ENCODE measurements around the gene TPP1.

Gene TPP1

DNA sequence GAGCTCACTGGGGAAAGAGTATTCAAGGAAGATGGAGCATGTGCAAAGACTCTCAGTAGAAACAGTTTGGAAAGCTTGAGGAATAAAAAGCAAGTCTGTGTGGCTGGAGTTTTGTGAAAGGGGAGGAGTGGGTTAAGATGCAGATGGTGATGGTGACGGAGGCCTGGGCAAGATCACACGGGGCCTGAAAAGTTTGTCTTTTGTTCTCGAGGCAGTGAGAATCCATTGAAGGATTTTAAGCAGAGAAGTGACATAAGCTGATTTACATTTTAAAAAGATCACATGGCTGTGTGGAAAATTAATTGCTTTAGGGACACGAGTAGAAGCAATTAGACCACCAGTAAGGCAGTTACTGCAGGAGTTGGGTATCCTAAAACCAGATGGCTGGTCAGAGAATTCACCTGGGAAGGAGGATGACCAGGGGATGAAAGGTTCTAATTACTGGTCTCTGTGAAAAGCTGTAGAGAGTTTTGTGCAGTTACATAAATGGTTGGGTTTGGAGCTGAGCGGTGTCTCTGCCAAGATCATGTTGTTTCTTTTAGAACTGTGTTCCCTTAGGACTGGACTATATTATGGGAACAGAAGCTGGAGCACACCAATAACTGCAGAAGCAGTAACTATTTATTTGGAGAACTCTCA, 22.9 kb downstream of the TPP1 start:
- H3K36me3 ChIP-seq = peaks cover 58% of the 10 kb centered on the region

DNA sequence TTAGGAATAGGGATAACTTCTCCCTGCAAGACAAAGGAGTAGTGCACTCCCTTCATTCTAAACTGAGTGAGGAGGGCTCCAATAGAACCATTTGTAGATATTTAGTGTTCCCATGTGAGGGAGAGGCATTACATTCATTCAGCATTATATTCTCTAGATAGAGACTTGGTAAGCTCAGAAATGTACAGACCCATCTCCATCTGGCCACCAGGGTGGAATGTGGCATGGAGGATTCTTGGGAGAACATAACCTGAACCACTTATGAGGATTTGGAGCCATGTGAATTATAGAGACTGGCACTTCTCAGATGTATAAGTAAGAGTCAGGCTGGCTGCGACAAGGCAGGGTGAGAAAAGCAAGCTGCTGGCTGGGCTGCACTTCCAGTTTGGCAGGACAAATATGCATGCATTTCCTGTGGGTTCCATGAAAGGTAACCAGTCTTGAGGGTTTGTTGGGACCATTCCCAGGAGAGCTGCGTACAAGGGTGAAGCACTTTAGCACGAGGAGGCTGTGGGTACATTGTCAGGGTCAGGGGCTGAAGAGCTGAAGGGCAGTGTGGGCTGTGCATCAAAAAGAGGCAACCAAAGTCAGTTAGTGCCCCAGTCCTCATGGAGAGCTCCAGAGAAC, 25.0 kb downstream of the TPP1 start:
- no peaks in the 10 kb centered on the region for H3K27me3 ChIP-seq
- H3K9me3 ChIP-seq = no peaks in the 10 kb centered on the region
- TF ChIP-seq, protein P1, sequence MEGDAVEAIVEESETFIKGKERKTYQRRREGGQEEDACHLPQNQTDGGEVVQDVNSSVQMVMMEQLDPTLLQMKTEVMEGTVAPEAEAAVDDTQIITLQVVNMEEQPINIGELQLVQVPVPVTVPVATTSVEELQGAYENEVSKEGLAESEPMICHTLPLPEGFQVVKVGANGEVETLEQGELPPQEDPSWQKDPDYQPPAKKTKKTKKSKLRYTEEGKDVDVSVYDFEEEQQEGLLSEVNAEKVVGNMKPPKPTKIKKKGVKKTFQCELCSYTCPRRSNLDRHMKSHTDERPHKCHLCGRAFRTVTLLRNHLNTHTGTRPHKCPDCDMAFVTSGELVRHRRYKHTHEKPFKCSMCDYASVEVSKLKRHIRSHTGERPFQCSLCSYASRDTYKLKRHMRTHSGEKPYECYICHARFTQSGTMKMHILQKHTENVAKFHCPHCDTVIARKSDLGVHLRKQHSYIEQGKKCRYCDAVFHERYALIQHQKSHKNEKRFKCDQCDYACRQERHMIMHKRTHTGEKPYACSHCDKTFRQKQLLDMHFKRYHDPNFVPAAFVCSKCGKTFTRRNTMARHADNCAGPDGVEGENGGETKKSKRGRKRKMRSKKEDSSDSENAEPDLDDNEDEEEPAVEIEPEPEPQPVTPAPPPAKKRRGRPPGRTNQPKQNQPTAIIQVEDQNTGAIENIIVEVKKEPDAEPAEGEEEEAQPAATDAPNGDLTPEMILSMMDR (IDR thresholded peaks at IDR 0.05) = no peak
- H3K36me3 ChIP-seq = peaks cover 37% of the 10 kb centered on the region
- no peak overlapping the region for H3K4me3 ChIP-seq (ENCODE audit: low read depth in 1 of 2, low read length in 1 of 2)
- no peaks in the 10 kb centered on the region for H3K4me1 ChIP-seq (ENCODE audit: control insufficient read depth in 1 of 2, insufficient read depth in 1 of 2, low read depth in 1 of 2, low read length in 1 of 2)
- no peak overlapping the region for H3K27ac ChIP-seq

More for the DNA sequence above, 22.9 kb downstream of the TPP1 start:
- H3K27ac ChIP-seq = no peak overlapping the region
- no peaks in the 10 kb centered on the region for H3K4me1 ChIP-seq (ENCODE audit: control insufficient read depth in 1 of 2, insufficient read depth in 1 of 2, low read depth in 1 of 2, low read length in 1 of 2)
- no peaks in the 10 kb centered on the region for H3K27me3 ChIP-seq
- H3K9me3 ChIP-seq = no peaks in the 10 kb centered on the region
- TF ChIP-seq, protein P1 (IDR thresholded peaks at IDR 0.05) = no peak
- no peak overlapping the region for H3K4me3 ChIP-seq (ENCODE audit: low read depth in 1 of 2, low read length in 1 of 2)

DNA sequence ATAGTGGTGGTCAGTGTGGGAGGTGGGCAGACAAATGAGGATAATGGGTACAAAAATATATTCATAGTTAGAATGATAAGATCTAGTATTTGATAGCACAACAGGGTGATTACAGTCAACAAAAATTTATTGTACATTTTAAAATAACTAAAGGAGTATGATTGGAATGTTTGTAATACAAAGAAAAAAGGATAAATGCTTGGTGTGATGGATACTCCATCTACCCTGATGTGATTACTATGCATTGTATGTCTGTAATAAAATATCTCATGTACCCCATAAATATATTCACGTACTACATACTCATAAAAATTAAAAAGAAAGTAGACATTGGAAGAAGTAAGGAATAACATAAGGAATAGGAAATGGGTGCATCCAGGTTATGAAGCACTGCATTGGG, 31.2 kb downstream of the TPP1 start:
- Histone ChIP-seq H3K4me3 (ENCODE audit: low read depth in 1 of 2, low read length in 1 of 2) (no peak overlapping the region), H3K27ac (no peak overlapping the region), H3K9me3 (no peaks in the 10 kb centered on the region), H3K27me3 (no peaks in the 10 kb centered on the region), H3K4me1 (ENCODE audit: control insufficient read depth in 1 of 2, insufficient read depth in 1 of 2, low read depth in 1 of 2, low read length in 1 of 2) (no peaks in the 10 kb centered on the region), H3K36me3 (no peaks in the 10 kb centered on the region)
- TF ChIP-seq, protein P1 (IDR thresholded peaks at IDR 0.05) = no peak

DNA sequence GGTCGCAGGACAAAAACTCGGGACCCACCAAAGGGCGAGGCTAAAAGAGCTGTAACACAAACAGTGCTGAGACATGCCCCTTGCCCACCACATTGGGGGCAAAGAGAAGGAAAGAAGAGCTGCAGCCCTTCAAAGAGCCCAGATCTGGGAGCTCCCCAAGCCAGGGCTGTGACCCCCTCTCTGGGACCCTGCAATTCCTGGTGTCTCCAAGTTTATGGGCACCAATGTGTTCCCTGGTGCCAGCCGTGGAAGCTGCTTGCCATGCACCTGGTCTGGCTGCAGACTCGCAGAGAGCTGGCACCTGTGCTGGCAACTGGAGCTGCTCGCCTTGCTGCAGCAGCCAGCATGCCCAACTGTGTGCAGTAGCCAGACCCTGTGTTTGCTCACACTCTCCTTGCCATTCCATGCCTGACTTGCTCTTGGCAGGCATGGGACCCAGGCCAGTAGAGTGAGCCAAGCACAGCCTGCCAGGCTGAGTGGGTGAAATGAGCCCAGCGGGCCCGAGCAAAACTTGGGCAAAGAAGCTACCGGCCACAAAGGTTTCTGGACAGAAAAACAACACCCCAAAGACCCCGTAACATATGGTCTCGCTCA, 31.8 kb downstream of the TPP1 start:
- H3K27me3 ChIP-seq = no peaks in the 10 kb centered on the region
- no peaks in the 10 kb centered on the region for H3K9me3 ChIP-seq
- H3K4me1 ChIP-seq (ENCODE audit: control insufficient read depth in 1 of 2, insufficient read depth in 1 of 2, low read depth in 1 of 2, low read length in 1 of 2) = no peaks in the 10 kb centered on the region
- TF ChIP-seq, protein P1 (IDR thresholded peaks at IDR 0.05) = no peak
- no peak overlapping the region for H3K27ac ChIP-seq
- no peak overlapping the region for H3K4me3 ChIP-seq (ENCODE audit: low read depth in 1 of 2, low read length in 1 of 2)
- H3K36me3 ChIP-seq = no peaks in the 10 kb centered on the region

DNA sequence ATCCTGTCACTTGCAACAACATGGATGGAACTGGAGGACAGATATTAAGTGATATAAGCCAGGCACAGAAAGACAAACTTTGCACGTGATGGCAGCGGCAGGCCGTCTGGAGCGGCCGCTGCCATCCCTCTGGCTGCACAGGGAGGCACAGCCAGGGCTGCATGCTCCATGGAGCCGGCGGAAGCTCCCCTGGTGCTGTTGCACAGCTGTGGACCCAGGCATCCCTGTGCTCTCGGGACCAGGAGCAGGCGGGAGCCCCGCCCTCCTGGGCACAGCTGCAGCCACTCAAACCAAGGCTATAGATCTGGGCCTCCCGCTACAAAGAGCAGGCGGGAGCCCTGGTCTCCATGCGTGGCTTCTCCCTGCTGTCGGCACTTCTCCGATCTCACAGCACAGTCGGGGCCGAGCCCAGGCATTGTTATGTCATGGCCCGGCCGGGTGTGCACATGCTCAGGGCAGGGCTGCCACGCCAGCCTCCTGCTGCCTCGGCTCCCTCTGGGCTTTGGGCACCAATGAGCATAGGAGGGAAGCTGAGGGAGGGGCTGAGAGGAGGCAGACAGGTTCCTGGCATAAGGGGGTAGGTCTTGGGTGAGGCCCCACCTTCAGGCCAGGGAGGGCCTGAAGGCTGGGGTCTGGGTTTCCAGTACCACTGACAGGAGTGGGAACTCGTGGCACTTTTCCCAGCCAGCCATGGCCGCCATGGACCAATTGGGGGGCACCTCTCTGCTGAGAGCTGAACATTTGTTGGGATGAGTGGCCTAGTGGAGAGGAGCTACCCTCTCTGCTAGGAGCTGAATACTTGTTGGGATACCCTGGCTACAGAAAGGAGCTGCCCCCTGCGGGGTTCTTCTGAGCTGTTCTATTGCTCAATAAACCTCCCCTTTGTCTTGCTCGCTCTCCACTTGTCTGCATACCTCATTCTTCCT, 32.5 kb downstream of the TPP1 start:
- H3K27ac ChIP-seq = no peak overlapping the region
- H3K27me3 ChIP-seq = no peaks in the 10 kb centered on the region
- no peak overlapping the region for H3K4me3 ChIP-seq (ENCODE audit: low read depth in 1 of 2, low read length in 1 of 2)
- no peaks in the 10 kb centered on the region for H3K4me1 ChIP-seq (ENCODE audit: control insufficient read depth in 1 of 2, insufficient read depth in 1 of 2, low read depth in 1 of 2, low read length in 1 of 2)
- no peaks in the 10 kb centered on the region for H3K9me3 ChIP-seq
- H3K36me3 ChIP-seq = no peaks in the 10 kb centered on the region
- TF ChIP-seq, protein P1 (IDR thresholded peaks at IDR 0.05) = no peak

All from neutrophil (primary cell).